GM19455 (cell line): ENCODE measurements around the gene PSG5.
"Not testable (repeated sequence)": the region's sequence is repeated elsewhere in the genome, so short reads cannot be mapped to it uniquely, and the experiment has no call there.

Experiments
- ATAC-seq: cut with Tn5 transposase; IDR thresholded peaks from one replicate; pipeline ENCODE4 v1.9.1; 2021; ENCODE audit not compliant: unreplicated experiment

PSG5 gene

DNA sequence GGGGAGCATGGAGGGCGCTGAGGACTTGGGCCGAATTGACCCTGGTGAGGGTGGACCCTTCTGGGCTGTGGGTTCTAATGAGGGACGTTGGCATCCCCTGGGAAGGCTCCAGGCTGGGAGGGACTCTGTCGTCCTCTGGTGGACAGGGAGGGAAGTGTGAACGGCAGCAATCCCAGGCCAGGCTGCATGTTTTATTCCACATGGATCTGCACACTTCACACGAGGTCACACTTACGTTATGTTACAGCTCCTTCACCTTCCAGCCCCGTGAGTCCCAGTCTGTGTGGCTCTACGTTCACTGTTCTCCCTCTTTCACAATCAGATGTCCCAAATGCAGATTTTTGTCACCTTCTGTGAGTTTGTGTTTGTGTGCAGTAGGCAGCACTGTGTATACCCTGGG lies 1.8 kb upstream of the PSG5 start:
- not testable (repeated sequence) for ATAC-seq

DNA sequence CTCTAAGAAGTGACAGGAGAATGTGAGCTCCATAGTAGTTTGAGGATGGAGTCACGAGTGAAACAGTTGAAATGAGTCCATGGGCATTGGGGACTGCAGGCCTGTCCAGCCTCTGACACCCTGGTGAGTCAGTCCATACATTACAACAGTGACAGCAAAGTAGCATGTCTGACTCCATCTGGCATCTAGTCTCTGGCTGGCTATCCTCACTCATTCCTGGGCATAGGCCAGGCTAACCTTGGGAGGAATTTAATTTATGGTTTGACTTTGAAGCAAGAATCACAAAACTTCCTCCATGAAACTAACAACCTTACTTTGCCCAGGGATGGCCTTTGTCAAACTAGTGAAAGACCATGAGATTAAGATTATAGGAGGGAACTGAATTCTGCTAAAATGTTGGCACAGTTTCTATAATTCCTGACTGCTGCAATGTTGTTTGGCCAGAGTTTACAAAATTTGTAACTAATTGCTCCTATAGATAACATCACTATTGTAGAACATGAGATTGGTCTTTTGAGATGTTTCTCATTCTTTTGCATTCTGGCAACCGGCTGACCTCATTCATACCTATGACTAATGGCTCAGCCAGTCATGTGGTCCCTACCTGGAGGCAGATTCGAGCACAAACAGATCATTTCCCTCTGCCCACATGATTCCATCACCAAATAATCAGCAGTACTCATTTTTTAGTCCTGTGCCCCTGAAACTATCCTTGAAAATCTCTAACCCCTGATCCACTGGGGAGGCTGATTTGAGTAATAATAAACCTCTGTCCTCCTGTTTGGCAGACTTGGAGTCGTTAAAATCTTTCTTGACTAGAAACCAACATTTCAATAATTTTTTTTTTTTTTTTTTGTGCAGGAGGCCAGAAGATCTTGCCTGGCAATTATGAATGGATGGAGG lies 4.2 kb downstream of the PSG5 start:
- not testable (repeated sequence) for ATAC-seq

DNA sequence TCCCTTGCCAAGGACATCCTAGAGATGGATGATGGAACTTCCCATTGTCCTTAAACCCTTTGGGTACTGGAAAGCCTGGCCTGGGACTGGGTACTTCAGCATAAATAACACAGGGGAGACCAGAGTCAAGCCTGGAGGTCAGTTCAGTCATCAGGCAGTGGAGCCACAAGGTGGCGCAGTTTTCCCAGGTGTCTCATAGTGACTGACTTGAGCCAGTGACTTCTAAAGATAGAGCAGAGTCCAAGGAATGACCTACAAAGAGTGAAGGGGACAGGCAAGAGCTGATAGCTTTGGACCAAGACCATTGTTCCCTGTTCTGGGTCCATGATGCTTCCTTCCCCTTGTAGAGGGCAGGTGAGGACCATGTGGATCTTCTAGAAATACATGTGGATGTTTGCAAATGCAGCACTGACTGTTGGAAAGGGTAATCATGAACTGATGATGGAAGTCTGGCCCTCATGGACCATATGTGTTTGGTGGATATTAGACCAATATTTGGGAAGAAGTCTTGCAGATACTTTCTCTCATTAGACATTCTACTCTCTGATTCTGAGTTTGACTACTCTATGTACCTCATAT lies 6.7 kb downstream of the PSG5 start:
- ATAC-seq = not testable (repeated sequence)

DNA sequence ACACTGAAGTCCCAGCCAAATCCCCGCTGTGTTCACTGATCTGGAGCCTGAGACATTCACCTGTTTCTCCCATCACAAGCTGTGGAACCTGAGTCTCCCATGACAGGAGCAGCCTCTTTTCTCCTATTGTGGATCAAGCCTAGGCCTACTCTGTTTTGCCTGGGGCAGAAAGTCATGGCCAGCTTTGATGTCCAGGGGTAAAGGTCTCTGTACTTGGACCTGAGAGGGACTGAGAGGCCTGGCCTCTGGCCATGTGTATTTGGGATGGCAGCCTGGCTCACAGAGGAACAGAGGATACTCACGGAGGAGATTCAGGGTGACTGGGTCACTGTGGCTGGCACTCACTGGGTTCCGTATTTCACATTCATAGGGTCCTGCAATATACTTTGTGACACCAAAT lies 7.8 kb downstream of the PSG5 start:
- ATAC-seq = not testable (repeated sequence)

DNA sequence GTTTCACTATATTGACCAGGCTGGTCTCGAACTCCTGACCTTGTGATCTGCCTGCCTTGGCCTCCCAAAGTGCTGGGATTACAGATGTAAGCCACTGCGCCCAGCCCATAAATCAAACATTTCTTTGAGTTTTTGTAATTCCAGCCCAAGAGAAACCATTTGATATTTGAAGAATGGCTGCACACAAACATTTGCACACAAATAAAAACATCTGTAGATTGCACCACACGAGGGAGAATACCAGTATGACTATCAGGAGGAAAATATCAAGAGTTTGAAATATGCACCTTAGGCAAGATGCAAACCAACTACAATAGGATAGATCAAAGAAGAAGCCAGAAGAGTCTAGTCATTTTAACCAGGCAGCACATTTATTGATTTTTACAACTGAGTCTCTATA lies 20.4 kb downstream of the PSG5 start:
- ATAC-seq = not testable (repeated sequence)

DNA sequence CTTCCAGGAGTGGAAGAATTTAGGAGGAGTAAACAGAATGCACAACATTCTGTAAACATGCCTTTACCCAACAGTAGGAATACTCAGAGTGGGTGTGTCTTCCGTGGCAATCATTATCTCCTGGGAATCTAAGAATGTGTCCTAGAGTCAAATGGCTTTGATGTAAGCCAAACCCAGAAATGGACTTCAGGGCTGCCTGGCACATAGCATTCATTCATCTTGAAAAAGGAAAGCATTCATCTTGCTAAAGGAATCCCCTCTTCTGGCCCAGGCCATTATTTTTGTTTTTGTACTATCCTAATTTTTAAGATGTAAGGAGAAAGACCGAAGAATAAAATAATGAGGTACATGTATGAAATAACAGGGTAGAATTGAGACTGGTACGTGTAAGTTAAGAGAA lies 23.2 kb downstream of the PSG5 start:
- ATAC-seq = not testable (repeated sequence)

DNA sequence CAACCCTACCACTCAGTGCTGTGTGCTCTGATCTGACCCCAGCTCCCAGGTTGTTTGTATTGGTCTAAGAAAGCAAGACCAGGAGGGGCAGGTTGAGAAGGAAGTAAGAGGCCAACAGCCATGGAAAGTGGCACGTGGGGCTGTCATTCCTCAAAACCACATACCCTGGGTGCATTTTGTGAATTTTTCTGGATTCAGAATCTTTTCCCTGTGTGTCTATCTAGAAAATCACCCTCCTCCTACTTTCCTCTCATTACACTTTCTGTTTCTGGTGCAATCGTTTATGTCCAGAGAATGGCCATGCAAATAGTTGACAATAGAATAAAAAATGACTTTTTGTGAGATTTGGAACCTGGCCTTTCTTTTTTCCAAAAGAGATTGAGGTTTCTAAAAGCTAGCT lies 24.1 kb downstream of the PSG5 start:
- ATAC-seq = not testable (repeated sequence)

DNA sequence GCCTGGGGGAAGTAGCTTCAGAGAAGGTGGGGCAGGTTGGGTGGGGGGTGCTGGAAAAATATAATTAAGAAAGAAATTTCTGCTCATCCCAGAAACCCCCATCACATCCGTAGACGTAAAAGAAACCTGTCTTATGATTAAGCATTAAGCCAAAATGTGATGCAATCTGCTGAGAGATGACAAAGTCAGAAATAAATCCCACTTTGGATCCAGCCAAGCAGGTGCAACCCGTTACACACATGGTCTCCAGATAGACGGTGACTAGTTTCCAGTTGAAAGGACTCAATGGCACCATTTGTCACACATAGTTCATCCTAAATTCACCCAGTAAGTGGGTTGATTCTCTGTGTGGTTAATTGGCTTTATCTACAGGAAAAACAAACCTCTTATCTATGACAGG lies 34.1 kb downstream of the PSG5 start:
- no peak for ATAC-seq

DNA sequence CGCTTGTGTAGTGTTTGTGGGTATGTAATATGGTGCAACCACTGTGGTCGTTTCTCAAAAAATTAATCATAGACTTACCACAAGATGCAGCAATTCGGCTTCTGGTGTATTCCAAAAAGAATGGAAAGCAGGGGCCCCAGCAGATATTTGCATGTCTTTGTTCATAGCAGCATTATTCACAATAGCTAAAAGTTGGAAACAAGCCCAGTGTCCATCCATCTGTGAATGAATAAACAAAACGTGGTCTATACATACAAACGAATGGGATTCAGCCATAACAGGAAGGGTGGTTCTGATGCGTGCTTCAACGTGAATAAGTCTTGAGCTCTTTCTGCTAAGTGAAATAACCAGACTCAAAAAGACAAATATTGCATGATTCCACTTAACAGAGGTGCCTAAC lies 36.5 kb downstream of the PSG5 start:
- not testable (repeated sequence) for ATAC-seq

DNA sequence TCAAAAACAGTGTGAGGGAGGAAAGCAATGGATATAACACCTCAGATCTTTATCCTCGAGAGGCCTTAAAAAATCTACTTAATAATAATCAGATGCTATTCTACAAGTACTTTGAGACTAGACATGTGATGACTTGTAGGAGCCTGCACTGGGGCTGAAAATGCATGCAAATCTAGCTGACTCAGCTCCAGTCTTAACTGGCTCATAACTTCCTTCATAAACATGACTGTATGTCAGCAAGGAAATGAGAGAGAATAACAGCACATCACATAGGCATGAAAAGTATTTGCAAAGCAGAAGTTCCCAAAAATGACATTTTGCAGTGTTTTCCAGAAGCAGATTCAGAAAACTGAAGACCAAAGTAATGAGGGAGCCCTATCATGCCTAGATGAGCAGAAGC lies 38.1 kb downstream of the PSG5 start:
- ATAC-seq = no peak

DNA sequence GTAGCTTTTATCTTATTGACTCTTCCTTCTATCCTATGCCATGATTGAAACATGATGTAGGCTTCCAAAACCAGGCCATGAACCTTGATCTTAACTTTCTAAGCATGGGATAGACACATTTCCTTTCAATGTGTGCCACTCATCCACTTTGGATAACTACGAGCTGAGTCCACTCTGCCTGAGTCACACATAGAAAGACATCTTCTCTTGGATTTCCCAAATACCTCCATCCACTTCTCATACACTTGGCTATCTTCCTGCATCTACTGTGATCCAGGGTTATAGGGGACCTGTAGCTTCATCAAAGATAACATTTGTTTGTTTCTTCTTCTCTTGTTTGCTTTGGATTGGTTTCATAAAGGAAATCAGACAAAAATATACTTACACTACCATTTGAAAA lies 44.6 kb downstream of the PSG5 start:
- ATAC-seq = not testable (repeated sequence)

DNA sequence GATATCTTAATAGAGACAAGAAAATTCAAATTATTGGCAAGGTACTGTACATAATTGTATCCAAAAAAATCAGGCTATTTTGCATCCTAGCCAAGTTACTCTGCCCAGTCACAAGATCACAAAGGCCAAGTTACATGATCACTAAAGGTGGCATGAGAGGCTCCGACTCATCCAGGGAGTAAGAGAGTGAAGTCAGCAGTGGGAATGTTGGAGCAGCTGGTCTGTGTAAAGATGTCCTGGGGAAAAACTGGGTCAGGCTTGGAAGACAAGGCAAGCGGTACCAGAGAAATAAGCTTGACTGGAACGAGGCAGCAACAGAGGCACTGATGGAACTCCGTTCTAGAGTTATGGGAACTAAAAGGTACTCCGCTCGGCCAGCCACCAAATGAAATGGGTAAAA lies 53.6 kb downstream of the PSG5 start:
- ATAC-seq = no peak

DNA sequence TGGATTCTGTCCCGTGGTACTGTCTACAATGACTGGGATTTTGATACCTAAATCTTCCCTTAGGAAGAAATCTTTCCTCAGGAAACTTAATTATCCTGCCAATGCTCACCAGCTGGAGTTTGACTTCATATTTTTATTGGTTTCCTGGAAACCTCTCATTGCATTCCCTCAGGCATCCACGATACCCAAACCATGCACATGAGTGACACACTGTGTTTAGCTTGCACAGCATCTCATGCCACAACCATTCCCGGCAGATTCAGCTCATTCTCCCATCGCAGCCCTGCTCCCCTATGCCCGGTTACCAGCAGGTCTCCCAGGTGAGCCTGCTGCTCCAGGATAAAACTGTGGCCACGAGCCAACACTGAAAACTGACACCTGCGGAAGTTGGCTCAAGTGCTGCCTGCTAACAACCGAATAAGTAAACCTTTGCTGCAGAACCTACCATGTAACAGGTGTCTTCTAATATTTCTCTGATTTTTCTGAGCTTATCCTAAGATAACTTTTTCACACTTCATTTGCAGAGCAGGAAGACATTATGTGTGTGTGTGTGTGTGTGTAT lies 55.0 kb downstream of the PSG5 start:
- ATAC-seq = not testable (repeated sequence)

DNA sequence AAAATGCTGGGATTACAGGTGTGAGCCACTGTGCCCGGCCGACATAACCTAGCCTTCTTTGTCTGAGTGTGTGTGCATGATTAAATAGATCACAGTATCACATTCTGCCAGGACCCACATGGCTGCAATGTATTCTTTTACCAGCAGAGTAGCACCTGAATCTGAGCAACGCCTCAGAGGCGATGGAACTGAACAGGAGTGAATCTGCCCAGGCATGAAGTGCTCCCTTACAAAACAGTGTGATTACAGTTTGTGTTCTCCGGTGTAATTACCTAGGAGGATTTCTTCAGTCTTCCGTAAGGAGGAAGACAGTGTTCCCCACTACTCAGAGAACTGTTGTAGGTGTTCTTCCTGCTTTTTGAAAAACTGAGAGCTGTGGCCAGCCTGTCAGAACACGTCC lies 57.1 kb downstream of the PSG5 start:
- ATAC-seq = not testable (repeated sequence)

DNA sequence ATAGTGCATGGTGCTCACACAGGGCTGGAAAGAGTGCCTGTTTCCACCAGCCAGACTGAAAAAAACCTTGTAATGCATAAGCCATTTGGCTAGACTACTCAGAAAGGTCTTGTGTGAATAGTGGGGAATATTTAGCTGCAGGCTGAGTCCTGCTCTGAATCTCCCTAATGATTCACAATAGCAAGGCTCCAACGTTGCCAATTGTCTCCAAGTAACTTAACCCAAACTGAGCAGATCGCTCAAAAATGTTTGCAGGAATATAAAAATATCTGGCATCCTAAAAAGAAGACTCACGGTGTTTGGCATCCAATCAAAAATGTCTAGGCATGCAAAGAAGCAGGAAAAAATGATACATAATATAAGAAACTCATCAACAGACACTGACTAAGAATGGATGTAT lies 59.0 kb downstream of the PSG5 start:
- not testable (repeated sequence) for ATAC-seq

DNA sequence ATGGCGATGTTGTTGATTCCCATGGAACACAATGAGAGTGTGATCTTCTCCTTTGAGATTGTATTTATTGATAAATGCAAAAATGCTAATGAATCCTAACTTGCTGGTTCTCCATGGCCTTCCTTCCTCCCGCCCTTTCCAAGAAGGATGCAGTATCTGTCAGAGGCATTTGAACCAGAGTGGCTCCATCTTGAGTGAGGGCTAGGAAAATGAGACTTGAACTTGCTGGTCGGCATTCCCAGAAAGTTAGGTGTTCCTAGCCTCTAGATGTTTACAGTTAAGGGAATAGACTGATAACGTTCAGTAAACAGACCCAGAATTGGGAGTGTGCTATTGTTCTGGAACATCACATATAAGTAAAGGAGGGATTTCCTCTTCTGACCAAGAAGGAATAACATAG lies 59.6 kb downstream of the PSG5 start:
- ATAC-seq = no peak

DNA sequence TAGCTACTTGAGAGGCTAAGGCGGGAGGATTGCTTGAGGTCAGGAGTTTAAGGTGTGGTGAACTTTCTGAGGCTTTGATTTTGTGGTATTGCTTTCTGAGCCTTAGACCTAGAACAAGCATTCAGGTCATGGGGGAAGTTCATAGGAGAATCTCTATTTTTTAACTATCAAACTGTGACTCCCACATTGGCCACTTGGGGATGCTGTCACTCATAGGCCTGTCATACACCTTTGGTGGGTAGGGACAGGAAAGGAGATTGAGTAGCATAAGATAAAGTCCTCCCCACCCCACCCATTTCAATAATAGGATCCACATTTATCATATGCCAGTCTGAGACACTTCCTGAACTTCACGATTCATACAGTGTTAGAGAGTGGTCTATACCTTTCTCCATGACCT lies 62.0 kb downstream of the PSG5 start:
- ATAC-seq = no peak

DNA sequence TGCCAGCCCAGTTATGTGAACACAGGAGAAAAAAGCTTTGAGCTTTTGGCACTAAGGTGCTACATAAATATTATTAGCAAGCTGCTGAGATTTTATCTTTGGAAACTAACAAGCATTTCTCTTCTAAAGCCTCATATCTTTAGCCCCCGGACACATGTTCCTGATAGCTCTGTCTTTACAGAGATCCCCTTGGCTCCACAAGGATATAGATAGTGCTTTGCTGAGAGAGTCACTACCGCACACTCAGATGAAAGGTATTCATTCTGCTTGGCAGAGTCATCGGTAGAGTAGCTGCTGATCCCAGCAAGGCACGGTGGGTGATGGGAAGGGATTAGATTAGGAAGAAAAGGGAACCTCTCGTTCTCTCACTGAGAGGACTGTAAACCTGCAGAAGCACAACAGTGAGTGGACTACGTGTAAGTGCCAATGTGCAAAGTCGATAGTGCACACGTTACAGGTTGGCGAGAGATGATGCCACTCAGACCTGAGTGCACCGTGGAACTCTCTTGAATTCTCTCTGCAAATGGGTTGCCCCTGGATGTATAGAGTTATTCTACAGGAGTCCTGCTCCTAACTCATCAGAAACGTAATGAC lies 65.8 kb downstream of the PSG5 start:
- ATAC-seq = not testable (repeated sequence)

DNA sequence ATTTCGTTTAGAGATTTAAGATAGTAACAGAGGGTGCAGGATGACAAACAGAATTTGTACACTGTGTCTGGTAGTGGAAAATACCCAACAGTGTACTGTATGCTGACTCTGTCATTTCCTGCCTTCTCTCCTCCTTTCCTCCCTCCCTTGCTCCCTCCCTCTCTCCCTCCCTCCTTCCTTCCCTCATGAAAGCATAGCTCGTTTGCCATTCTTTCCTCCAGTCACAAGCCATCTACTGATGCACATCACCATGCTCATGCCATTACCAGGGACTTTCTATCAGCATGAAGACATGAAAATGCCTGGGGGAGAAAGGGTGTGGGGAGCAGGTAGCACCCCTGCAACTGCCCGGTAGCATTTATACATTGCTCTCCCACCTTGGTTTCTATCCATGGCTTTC lies 66.8 kb downstream of the PSG5 start:
- ATAC-seq = not testable (repeated sequence)
